ENCODE results near the gene FLNA. TPM values are rescaled to one million over a fixed set of nuclear protein-coding genes. Genes with fewer than 3 reads are reported as not detected.

The FLNA gene
- total RNA-seq, 1 donor from 2014 or later = 2,809 TPM

- Mint-ChIP-seq H3K9me3 (ENCODE audit: unreplicated experiment) (no peaks in the 10 kb centered on the region), H3K27ac (ENCODE audit: unreplicated experiment) (peak overlapping the region; percentile 91), H3K27me3 (ENCODE audit: low read depth, unreplicated experiment) (no peaks in the 10 kb centered on the region), H3K36me3 (ENCODE audit: low read depth, unreplicated experiment) (peaks cover 6% of the 10 kb centered on the region), H3K4me3 (ENCODE audit: unreplicated experiment) (peak overlapping the region; percentile 81), H3K4me1 (ENCODE audit: low read depth, unreplicated experiment) (no peaks in the 10 kb centered on the region)
- H3K4me3 ChIP-seq (ENCODE audit: insufficient read depth, low read depth, low read length) = peak overlapping the region; percentile 68
- FAIRE-seq (peak; percentile 81), DNase-seq (ENCODE audit: low read depth) (peak; percentile 81)
- TF ChIP-seq EZH2 (IDR thresholded peaks at IDR 0.05; ENCODE audit: insufficient read depth, low read length) (no peak), CTCF (IDR thresholded peaks at IDR 0.05; ENCODE audit: insufficient read depth, low read depth, low read length) (no peak)
- peak overlapping the region; percentile 97 for H3K27ac ChIP-seq (ENCODE audit: low read depth, low read length)
- peak overlapping the region; percentile 90 for H3K4me2 ChIP-seq (ENCODE audit: low read length)
- H3K27me3 ChIP-seq (ENCODE audit: insufficient read depth, low read length) = no peaks in the 10 kb centered on the region
- no peak overlapping the region for H2AFZ ChIP-seq (ENCODE audit: low read depth, low read length)
- peak overlapping the region; percentile 95 for H3K9ac ChIP-seq (ENCODE audit: low read length)
- H3K4me1 ChIP-seq (ENCODE audit: insufficient read depth, low read length) = peaks cover 21% of the 10 kb centered on the region
- H3K79me2 ChIP-seq (ENCODE audit: insufficient read depth, low read length) = peaks cover 95% of the 10 kb centered on the region
- H3K36me3 ChIP-seq (ENCODE audit: insufficient read depth, low read length) = peaks cover 14% of the 10 kb centered on the region
- H3K9me3 ChIP-seq (ENCODE audit: insufficient read depth, low read depth, low read length) = no peaks in the 10 kb centered on the region
- H4K20me1 ChIP-seq (ENCODE audit: insufficient read depth, low read length) = peaks cover 68% of the 10 kb centered on the region
Observed at GRCh38 chrX:154368630-154369448, 5.6 kb downstream of the FLNA start.

GRCh38 chrX:154367474-154368308 lies 6.7 kb downstream of the FLNA start:
- Histone ChIP-seq H2AFZ (ENCODE audit: low read depth, low read length) (no peak overlapping the region), H3K9ac (ENCODE audit: low read length) (peak overlapping the region; percentile 95), H3K4me1 (ENCODE audit: insufficient read depth, low read length) (peaks cover 21% of the 10 kb centered on the region), H3K27me3 (ENCODE audit: insufficient read depth, low read length) (no peaks in the 10 kb centered on the region), H3K4me2 (ENCODE audit: low read length) (peak overlapping the region; percentile 90), H3K36me3 (ENCODE audit: insufficient read depth, low read length) (peaks cover 20% of the 10 kb centered on the region), H4K20me1 (ENCODE audit: insufficient read depth, low read length) (peaks cover 75% of the 10 kb centered on the region), H3K4me3 (ENCODE audit: insufficient read depth, low read depth, low read length) (peak overlapping the region; percentile 68), H3K27ac (ENCODE audit: low read depth, low read length) (peak overlapping the region; percentile 97), H3K79me2 (ENCODE audit: insufficient read depth, low read length) (peaks cover 93% of the 10 kb centered on the region), H3K9me3 (ENCODE audit: insufficient read depth, low read depth, low read length) (no peaks in the 10 kb centered on the region)
- H3K27me3 Mint-ChIP-seq (ENCODE audit: low read depth, unreplicated experiment) = no peaks in the 10 kb centered on the region
- peak overlapping the region; percentile 81 for H3K4me3 Mint-ChIP-seq (ENCODE audit: unreplicated experiment)
- H3K4me1 Mint-ChIP-seq (ENCODE audit: low read depth, unreplicated experiment) = peaks cover 2% of the 10 kb centered on the region
- no peak for FAIRE-seq
- no peak for TF ChIP-seq EZH2 (IDR thresholded peaks at IDR 0.05; ENCODE audit: insufficient read depth, low read length)
- TF ChIP-seq CTCF (IDR thresholded peaks at IDR 0.05; ENCODE audit: insufficient read depth, low read depth, low read length) = no peak
- no peak for DNase-seq (ENCODE audit: low read depth)
- peak overlapping the region; percentile 91 for H3K27ac Mint-ChIP-seq (ENCODE audit: unreplicated experiment)
- peaks cover 6% of the 10 kb centered on the region for H3K36me3 Mint-ChIP-seq (ENCODE audit: low read depth, unreplicated experiment)
- H3K9me3 Mint-ChIP-seq (ENCODE audit: unreplicated experiment) = no peaks in the 10 kb centered on the region

All from astrocyte (in vitro differentiated cells and primary cell).